Measurements from ENCODE around the gene PLOD1. TPM values are rescaled to one million over a fixed set of nuclear protein-coding genes. Genes with fewer than 3 reads are reported as not detected.
A peak's percentile ranks its signal among the peaks of the same experiment; 100 is the strongest.

Gene PLOD1
- total RNA-seq, 1 donor from 2014 or later, result 204 TPM

DNA sequence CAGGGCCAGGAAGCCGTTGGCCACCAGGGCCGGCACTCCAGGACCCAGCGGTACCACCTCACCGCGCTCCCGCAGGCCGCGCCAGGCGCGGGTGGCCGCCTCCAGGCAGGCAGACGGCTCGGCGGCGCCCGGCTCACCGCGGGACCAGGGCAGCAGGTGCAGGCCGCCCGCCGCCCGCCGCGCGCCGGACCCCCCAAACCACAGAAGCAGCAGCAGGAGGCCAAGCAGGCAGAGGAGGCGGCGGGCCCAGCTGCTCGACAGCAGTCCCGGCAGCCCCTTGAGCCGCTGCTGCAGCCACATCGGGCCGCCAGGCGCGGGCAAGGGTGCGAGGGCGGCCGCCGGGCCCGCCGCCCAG lies 8.6 kb upstream of the PLOD1 start:
- Mint-ChIP-seq H3K4me3 (ENCODE audit: unreplicated experiment) (no peak overlapping the region), H3K9me3 (ENCODE audit: unreplicated experiment) (no peaks in the 10 kb centered on the region), H3K27me3 (ENCODE audit: unreplicated experiment) (no peaks in the 10 kb centered on the region), H3K27ac (ENCODE audit: unreplicated experiment) (no peak overlapping the region), H3K36me3 (ENCODE audit: unreplicated experiment) (peaks cover 7% of the 10 kb centered on the region), H3K4me1 (ENCODE audit: unreplicated experiment) (peaks cover 36% of the 10 kb centered on the region)
- no peak for DNase-seq (ENCODE audit: extremely low spot score, unreplicated experiment)
- TF ChIP-seq, protein P1, sequence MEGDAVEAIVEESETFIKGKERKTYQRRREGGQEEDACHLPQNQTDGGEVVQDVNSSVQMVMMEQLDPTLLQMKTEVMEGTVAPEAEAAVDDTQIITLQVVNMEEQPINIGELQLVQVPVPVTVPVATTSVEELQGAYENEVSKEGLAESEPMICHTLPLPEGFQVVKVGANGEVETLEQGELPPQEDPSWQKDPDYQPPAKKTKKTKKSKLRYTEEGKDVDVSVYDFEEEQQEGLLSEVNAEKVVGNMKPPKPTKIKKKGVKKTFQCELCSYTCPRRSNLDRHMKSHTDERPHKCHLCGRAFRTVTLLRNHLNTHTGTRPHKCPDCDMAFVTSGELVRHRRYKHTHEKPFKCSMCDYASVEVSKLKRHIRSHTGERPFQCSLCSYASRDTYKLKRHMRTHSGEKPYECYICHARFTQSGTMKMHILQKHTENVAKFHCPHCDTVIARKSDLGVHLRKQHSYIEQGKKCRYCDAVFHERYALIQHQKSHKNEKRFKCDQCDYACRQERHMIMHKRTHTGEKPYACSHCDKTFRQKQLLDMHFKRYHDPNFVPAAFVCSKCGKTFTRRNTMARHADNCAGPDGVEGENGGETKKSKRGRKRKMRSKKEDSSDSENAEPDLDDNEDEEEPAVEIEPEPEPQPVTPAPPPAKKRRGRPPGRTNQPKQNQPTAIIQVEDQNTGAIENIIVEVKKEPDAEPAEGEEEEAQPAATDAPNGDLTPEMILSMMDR (IDR thresholded peaks at IDR 0.05), result no peak

DNA sequence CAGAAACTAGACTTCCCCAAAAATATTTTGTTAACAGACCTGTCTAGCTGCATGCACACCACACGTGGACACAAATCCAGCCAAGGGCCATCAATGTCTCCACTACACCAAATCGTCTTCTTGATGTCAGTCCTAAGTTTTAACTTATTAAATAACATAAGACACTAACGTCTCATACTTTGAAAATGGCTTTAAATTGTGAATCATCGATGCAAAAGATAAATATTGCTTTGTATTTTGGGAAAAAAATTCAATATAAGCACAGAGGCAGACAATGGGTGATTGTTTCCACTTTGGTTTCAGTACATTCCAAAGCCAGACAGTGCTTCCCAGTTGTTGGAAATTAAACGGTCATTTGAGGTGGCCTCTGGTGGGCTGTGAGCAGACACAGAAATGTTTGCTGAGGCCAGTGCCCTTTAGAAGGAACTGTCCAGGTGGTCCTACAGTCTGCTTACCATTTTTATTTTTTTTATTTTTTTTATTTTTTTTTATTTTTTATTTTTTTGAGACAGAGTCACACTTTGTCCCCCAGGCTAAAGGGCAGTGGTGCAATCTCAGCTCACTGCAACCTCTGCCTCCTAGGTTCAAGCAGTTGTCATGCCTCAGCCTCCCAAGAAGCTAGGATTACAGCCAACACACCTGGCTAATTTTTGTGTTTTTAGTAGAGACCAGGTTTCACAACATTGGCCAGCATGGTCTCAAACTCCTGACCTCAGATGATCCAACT lies 6.5 kb upstream of the PLOD1 start:
- TF ChIP-seq, protein P1 (IDR thresholded peaks at IDR 0.05), result no peak
- H3K4me1 Mint-ChIP-seq (ENCODE audit: unreplicated experiment), result peaks cover 41% of the 10 kb centered on the region
- H3K9me3 Mint-ChIP-seq (ENCODE audit: unreplicated experiment), result no peaks in the 10 kb centered on the region
- H3K27ac Mint-ChIP-seq (ENCODE audit: unreplicated experiment), result no peak overlapping the region
- no peaks in the 10 kb centered on the region for H3K27me3 Mint-ChIP-seq (ENCODE audit: unreplicated experiment)
- H3K36me3 Mint-ChIP-seq (ENCODE audit: unreplicated experiment), result peaks cover 5% of the 10 kb centered on the region
- H3K4me3 Mint-ChIP-seq (ENCODE audit: unreplicated experiment), result no peak overlapping the region
- no peak for DNase-seq (ENCODE audit: extremely low spot score, unreplicated experiment)

DNA sequence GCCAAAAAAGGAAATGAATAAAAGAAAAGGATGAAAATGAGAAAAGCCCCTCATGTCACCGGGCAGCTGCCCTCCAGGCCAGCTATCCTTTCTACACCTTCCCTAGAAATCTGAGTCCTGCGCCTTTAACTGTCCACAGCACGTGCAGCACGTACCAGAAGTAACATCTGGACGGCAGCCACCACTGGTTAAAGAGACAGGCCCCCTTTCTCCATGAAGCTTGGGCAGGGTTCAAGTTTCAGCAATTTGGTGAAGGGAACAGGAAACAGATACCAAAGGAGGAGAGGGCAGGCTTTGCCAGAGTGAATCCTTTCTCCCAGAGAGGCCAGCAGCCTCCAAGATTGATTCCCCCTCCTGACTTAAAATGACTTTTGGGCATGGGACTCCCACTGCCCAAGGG lies 4.7 kb upstream of the PLOD1 start:
- TF ChIP-seq, protein P1 (IDR thresholded peaks at IDR 0.05), result no peak
- no peak for DNase-seq (ENCODE audit: extremely low spot score, unreplicated experiment)
- Mint-ChIP-seq H3K4me1 (ENCODE audit: unreplicated experiment) (peaks cover 35% of the 10 kb centered on the region), H3K36me3 (ENCODE audit: unreplicated experiment) (no peaks in the 10 kb centered on the region), H3K4me3 (ENCODE audit: unreplicated experiment) (no peak overlapping the region), H3K9me3 (ENCODE audit: unreplicated experiment) (no peaks in the 10 kb centered on the region), H3K27ac (ENCODE audit: unreplicated experiment) (peak overlapping the region; percentile 56), H3K27me3 (ENCODE audit: unreplicated experiment) (no peaks in the 10 kb centered on the region)

DNA sequence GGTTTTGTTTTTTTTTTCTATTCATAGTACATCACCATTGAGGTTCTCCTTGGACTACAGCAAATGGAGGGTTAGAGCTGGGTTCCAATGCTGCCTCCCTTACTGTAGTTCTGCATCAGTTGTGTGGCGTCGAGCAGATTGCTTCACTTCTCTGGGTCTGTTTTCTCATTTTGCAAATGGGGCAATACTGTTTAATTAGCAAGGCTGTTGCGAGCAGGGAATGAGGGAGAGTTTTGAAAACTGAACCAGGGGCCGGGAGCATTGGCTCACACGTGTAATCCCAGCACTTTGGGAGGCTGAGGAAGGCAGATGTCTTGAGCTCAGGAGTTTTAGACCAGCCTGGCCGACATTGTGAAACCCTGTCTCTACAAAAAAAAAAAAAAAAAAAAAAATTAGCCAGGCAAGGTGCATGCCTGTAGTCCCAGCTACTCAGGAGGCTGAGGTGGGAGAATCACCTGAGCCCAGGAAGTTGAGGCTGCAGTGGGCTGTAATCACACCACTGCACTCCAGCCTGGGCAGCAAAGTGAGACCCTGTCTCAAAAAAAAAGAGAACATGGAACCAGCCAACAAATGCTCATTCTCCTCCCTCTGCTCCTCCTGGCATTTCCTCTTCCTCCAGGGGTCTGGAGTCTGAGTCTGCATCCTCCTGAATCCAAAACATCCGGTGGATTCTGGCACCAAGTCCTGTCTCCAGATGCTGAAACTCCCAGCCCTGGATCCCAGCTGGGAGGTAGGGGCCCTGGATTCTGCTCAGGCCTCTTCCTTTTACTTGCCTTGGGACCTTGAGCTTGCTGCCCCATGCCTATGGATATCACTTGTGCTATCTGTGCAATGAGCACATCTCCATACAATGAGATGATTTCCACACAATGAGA lies 3.7 kb upstream of the PLOD1 start:
- Mint-ChIP-seq H3K27ac (ENCODE audit: unreplicated experiment) (peak overlapping the region; percentile 73), H3K9me3 (ENCODE audit: unreplicated experiment) (no peaks in the 10 kb centered on the region), H3K36me3 (ENCODE audit: unreplicated experiment) (no peaks in the 10 kb centered on the region), H3K4me3 (ENCODE audit: unreplicated experiment) (no peak overlapping the region), H3K27me3 (ENCODE audit: unreplicated experiment) (no peaks in the 10 kb centered on the region), H3K4me1 (ENCODE audit: unreplicated experiment) (peaks cover 35% of the 10 kb centered on the region)
- no peak for DNase-seq (ENCODE audit: extremely low spot score, unreplicated experiment)
- TF ChIP-seq, protein P1 (IDR thresholded peaks at IDR 0.05), result no peak

DNA sequence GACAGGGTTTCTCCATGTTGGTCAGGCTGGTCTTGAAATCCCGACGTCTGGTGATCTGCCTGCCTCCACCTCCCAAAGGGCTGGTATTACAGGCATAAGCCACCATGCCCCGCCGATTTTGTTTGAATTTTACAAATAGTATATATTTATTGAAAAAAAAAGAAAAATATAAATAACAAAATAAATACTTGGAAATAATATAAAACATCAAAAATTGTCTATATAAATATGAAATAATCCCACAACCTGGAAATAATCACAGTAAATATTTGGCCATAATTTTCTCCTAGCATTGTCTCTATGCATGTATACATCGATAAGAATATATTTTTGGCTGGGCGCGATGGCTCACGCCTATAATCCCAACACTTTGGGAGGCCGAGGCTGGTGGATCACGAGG lies 2.7 kb upstream of the PLOD1 start:
- Mint-ChIP-seq H3K9me3 (ENCODE audit: unreplicated experiment) (no peaks in the 10 kb centered on the region), H3K36me3 (ENCODE audit: unreplicated experiment) (no peaks in the 10 kb centered on the region)

More for the DNA sequence above, 2.7 kb upstream of the PLOD1 start:
- no peak overlapping the region for H3K4me3 Mint-ChIP-seq (ENCODE audit: unreplicated experiment)
- H3K27me3 Mint-ChIP-seq (ENCODE audit: unreplicated experiment), result no peaks in the 10 kb centered on the region
- TF ChIP-seq, protein P1 (IDR thresholded peaks at IDR 0.05), result no peak
- peaks cover 32% of the 10 kb centered on the region for H3K4me1 Mint-ChIP-seq (ENCODE audit: unreplicated experiment)
- H3K27ac Mint-ChIP-seq (ENCODE audit: unreplicated experiment), result no peak overlapping the region
- DNase-seq (ENCODE audit: extremely low spot score, unreplicated experiment), result no peak
